Activated B cell treated with CpG ODN at 0.5 μM for 24 hours (primary cell): ENCODE measurements around the gene WDR4. TPM values are rescaled to one million over a fixed set of nuclear protein-coding genes. Genes with fewer than 3 reads are reported as not detected.

ENCODE experiments used
- total RNA-seq: library from RNA; stranded (reverse); gene quantifications from 2 replicates; pipeline ENCODE4 v1.2.3, GENCODE V29; 2022

Gene WDR4
- total RNA-seq, 1 donor from 2014 or later = 60.5 TPM

Other genes with a start within 250 kb of the WDR4 start
- gene PDE9A, start 225.9 kb downstream of the WDR4 start, total RNA-seq = 0.58 and 0.83 TPM in 2 replicates
- gene NDUFV3, start 13.8 kb upstream of the WDR4 start, total RNA-seq = 21.2 and 27.1 TPM in 2 replicates
- not detected in 2 replicates for gene ERVH48-1, start 46.1 kb upstream of the WDR4 start, total RNA-seq
- gene PKNOX1, start 95.0 kb upstream of the WDR4 start, total RNA-seq = 13.3 and 15.6 TPM in 2 replicates
- 15.6 and 22.3 TPM in 2 replicates for gene CBS, start 196.3 kb upstream of the WDR4 start, total RNA-seq
- 64.2 and 80.6 TPM in 2 replicates for gene U2AF1, start 228.0 kb upstream of the WDR4 start, total RNA-seq